Urinary bladder (tissue), 4 donors: ENCODE results near the gene BICDL2. TPM values are rescaled to one million over a fixed set of nuclear protein-coding genes. Genes with fewer than 3 reads are reported as not detected.

ENCODE experiments used
- DNase-seq: peaks from one replicate; pipeline ENCODE4 v3.0.0-alpha.2; 2015; ENCODE audit errors: extremely low spot score
- H3K27ac ChIP-seq: one replicate; pipeline ENCODE4 v1.5.1; 2013; ENCODE audit warnings: low read depth, mild to moderate bottlenecking, moderate library complexity
- H3K36me3 ChIP-seq: one replicate; pipeline ENCODE4 v1.6.1; 2013; ENCODE audit warnings: mild to moderate bottlenecking, moderate library complexity; ENCODE audit not compliant: insufficient read depth
- H3K4me1 ChIP-seq: one replicate; pipeline ENCODE4 v1.6.1; 2013; ENCODE audit warnings: mild to moderate bottlenecking, moderate library complexity; ENCODE audit not compliant: insufficient read depth
- H3K4me3 ChIP-seq: one replicate; pipeline ENCODE4 v1.5.1; 2013; ENCODE audit warnings: low read depth, low read length
- WGBS: extraction: QIAGEN DNeasy Blood & Tissue Kit; methylation state at CpG from one replicate; pipeline ENCODE4 v1.1.7; 2013; 5-methylcytosine and 5-hydroxymethylcytosine counted together
- polyA plus RNA-seq: library from polyadenylated mRNA; stranded (reverse); fragments of 200-250 nt; gene quantifications from one replicate; pipeline ENCODE4 v1.2.3, GENCODE V29; 2013
- small RNA-seq: library from RNA; depleted of rRNA; stranded (forward); fragments of <200 nt; gene quantifications from one replicate; pipeline ENCODE3, GENCODE V24; 2014
- total RNA-seq: library from RNA; depleted of rRNA; stranded (reverse); fragments of >200 nt; gene quantifications from one replicate; pipeline ENCODE4 v1.2.3, GENCODE V29; 2014
- donor health status: healthy with polysubstance abuse.
- donor health status: healthy.

The BICDL2 gene
- total and polyA plus RNA-seq, 2 donors, result 7.2 to 8.3 TPM

- WGBS, result 5% methylated on average over 91 of the region's 91 CpGs
- Histone ChIP-seq H3K4me3 (peak within 1 kb of the TSS; percentile 77), H3K27ac (peak within 1 kb of the TSS; percentile 88), H3K4me1 (no peaks in the 10 kb centered on the region), H3K36me3 (no peaks in the 10 kb centered on the region)
- DNase-seq, result peak; percentile 62
These were observed 56.2 kb downstream of the BICDL2 start, which contains the start of gene PKMYT1 for GRCh38 chr16:2980227-2981176. Gene PKMYT1, minus strand, starts transcription at chr16:2980446. Its CDS starts 789 bp downstream, at chr16:2979657.

- Histone ChIP-seq H3K4me3 (peak overlapping the region; percentile 77), H3K36me3 (no peaks in the 10 kb centered on the region), H3K27ac (no peak overlapping the region), H3K4me1 (no peaks in the 10 kb centered on the region)
- DNase-seq, result no peak
- WGBS, result 8% methylated on average over 43 of the region's 43 CpGs
These were observed 57.0 kb downstream of the BICDL2 start for GRCh38 chr16:2979669-2980226.

Small RNA genes lying within 50 kb of the gene (small RNA-seq; reads per million reads assigned to genes)
- gene LINC00514 (not detected), gene RNU1-22P (0.09 reads per million)

Other genes with a start within 250 kb of the BICDL2 start
- not detected for gene PRSS33, start 249.4 kb downstream of the BICDL2 start, total RNA-seq
- not detected for gene PRSS33, start 249.4 kb downstream of the BICDL2 start, polyA plus RNA-seq
- not detected for gene PRSS41, start 238.5 kb downstream of the BICDL2 start, total RNA-seq
- gene PRSS41, start 238.5 kb downstream of the BICDL2 start, polyA plus RNA-seq, result not detected
- gene PRSS21, start 219.7 kb downstream of the BICDL2 start, total RNA-seq, result not detected
- gene PRSS21, start 219.7 kb downstream of the BICDL2 start, polyA plus RNA-seq, result 0.11 TPM
- 2.4 TPM for gene ZG16B, start 206.6 kb downstream of the BICDL2 start, total RNA-seq
- gene ZG16B, start 206.6 kb downstream of the BICDL2 start, polyA plus RNA-seq, result 5.1 TPM
- 3.0 TPM for gene PRSS22, start 178.8 kb downstream of the BICDL2 start, total RNA-seq
- gene PRSS22, start 178.8 kb downstream of the BICDL2 start, polyA plus RNA-seq, result 5.6 TPM
- gene FLYWCH2, start 153.7 kb downstream of the BICDL2 start, total RNA-seq, result 15.6 TPM
- 49.9 TPM for gene FLYWCH2, start 153.7 kb downstream of the BICDL2 start, polyA plus RNA-seq
- gene FLYWCH1, start 125.0 kb downstream of the BICDL2 start, total RNA-seq, result 11.4 TPM
- 38.0 TPM for gene FLYWCH1, start 125.0 kb downstream of the BICDL2 start, polyA plus RNA-seq
- gene KREMEN2, start 72.7 kb downstream of the BICDL2 start, total RNA-seq, result 0.11 TPM
- gene KREMEN2, start 72.7 kb downstream of the BICDL2 start, polyA plus RNA-seq, result not detected
- 4.5 TPM for gene PAQR4, start 67.6 kb downstream of the BICDL2 start, total RNA-seq
- 5.1 TPM for gene PAQR4, start 67.6 kb downstream of the BICDL2 start, polyA plus RNA-seq
- gene PKMYT1, start 56.5 kb downstream of the BICDL2 start, total RNA-seq, result 2.5 TPM
- 1.1 TPM for gene PKMYT1, start 56.5 kb downstream of the BICDL2 start, polyA plus RNA-seq
- not detected for gene CLDN9, start 24.0 kb downstream of the BICDL2 start, total RNA-seq
- gene CLDN9, start 24.0 kb downstream of the BICDL2 start, polyA plus RNA-seq, result 0.04 TPM
- gene CLDN6, start 18.8 kb downstream of the BICDL2 start, total RNA-seq, result not detected
- not detected for gene CLDN6, start 18.8 kb downstream of the BICDL2 start, polyA plus RNA-seq
- 20.1 TPM for gene TNFRSF12A, start 16.6 kb downstream of the BICDL2 start, total RNA-seq
- 16.2 TPM for gene TNFRSF12A, start 16.6 kb downstream of the BICDL2 start, polyA plus RNA-seq
- gene HCFC1R1, start 13.0 kb downstream of the BICDL2 start, total RNA-seq, result 29.1 TPM
- gene HCFC1R1, start 13.0 kb downstream of the BICDL2 start, polyA plus RNA-seq, result 91.8 TPM
- gene THOC6, start 12.9 kb downstream of the BICDL2 start, total RNA-seq, result 9.8 TPM
- 22.8 TPM for gene THOC6, start 12.9 kb downstream of the BICDL2 start, polyA plus RNA-seq
- gene MMP25, start 9.6 kb upstream of the BICDL2 start, total RNA-seq, result 0.32 TPM
- 0.82 TPM for gene MMP25, start 9.6 kb upstream of the BICDL2 start, polyA plus RNA-seq
- gene IL32, start 28.7 kb upstream of the BICDL2 start, total RNA-seq, result 18.1 TPM
- 28.0 TPM for gene IL32, start 28.7 kb upstream of the BICDL2 start, polyA plus RNA-seq
- gene ZSCAN10, start 62.4 kb upstream of the BICDL2 start, total RNA-seq, result not detected
- gene ZSCAN10, start 62.4 kb upstream of the BICDL2 start, polyA plus RNA-seq, result not detected
- gene ZNF205, start 75.6 kb upstream of the BICDL2 start, total RNA-seq, result 8.9 TPM
- gene ZNF205, start 75.6 kb upstream of the BICDL2 start, polyA plus RNA-seq, result 16.4 TPM
- 4.0 TPM for gene ZNF213, start 98.1 kb upstream of the BICDL2 start, total RNA-seq
- gene ZNF213, start 98.1 kb upstream of the BICDL2 start, polyA plus RNA-seq, result 16.0 TPM
- gene OR1F1, start 151.3 kb upstream of the BICDL2 start, total RNA-seq, result not detected
- not detected for gene OR1F1, start 151.3 kb upstream of the BICDL2 start, polyA plus RNA-seq
- 15.2 TPM for gene ZNF200, start 198.2 kb upstream of the BICDL2 start, total RNA-seq
- gene ZNF200, start 198.2 kb upstream of the BICDL2 start, polyA plus RNA-seq, result 5.2 TPM
- 0.58 TPM for gene MEFV, start 219.7 kb upstream of the BICDL2 start, total RNA-seq
- 0.80 TPM for gene MEFV, start 219.7 kb upstream of the BICDL2 start, polyA plus RNA-seq
- 39.7 TPM for gene ZNF263, start 246.5 kb upstream of the BICDL2 start, total RNA-seq
- gene ZNF263, start 246.5 kb upstream of the BICDL2 start, polyA plus RNA-seq, result 35.8 TPM